H1 (cell line): Measurements from ENCODE around the gene ZNF423. TPM values are rescaled to one million over a fixed set of nuclear protein-coding genes. Genes with fewer than 3 reads are reported as not detected.

ENCODE experiments used
- CTCF ChIA-PET: fragments of 300-600 bp; sonication (Branson Sonifier 250); formaldehyde crosslinking; loops from one replicate; lab custom pipeline; 2021; ENCODE audit not compliant: partially characterized antibody; lab: Charles Lee
- POLR2A ChIA-PET: fragments of 300-600 bp; sonication (Branson Sonifier 250); formaldehyde crosslinking; loops from one replicate; lab custom pipeline; 2021; ENCODE audit warnings: inconsistent platforms; ENCODE audit not compliant: partially characterized antibody; lab: Charles Lee
- DNase-seq, 2 experiments: peaks; one replicate each; pipeline versions ENCODE4 v3.0.0 to v3.0.0-alpha.2; 2010 to 2022; ENCODE audit warnings: low spot score in 2 of 2, low read depth in 1 of 2, mixed read lengths in 1 of 2
- FAIRE-seq: peaks from 2 replicates; lab custom pipeline; 2011; peaks lifted over from hg19 to GRCh38; lab: Jason Lieb, UNC
- H2AFZ ChIP-seq: 2 replicates; pipeline ENCODE4 v1.8.1; 2012; ENCODE audit warnings: low read length, inconsistent platforms
- H2AK5ac ChIP-seq: 2 replicates; pipeline ENCODE4 v1.6.1; 2013; ENCODE audit warnings: low read depth, low read length
- H2BK120ac ChIP-seq: replicated peaks from 2 replicates; pipeline ENCODE3; 2013; ENCODE audit warnings: low read depth, low read length, inconsistent platforms
- H2BK12ac ChIP-seq: 2 replicates; pipeline ENCODE4 v1.6.1; 2013; ENCODE audit warnings: low read depth, low read length
- H2BK15ac ChIP-seq: 2 replicates; pipeline ENCODE4 v1.6.1; 2013; ENCODE audit warnings: low read length
- H2BK20ac ChIP-seq: 2 replicates; pipeline ENCODE4 v1.6.1; 2013; ENCODE audit warnings: low read length
- H2BK5ac ChIP-seq: 2 replicates; pipeline ENCODE4 v1.6.1; 2013; ENCODE audit warnings: low read depth, low read length
- H3K14ac ChIP-seq: 2 replicates; pipeline ENCODE4 v1.6.1; 2013; ENCODE audit warnings: inconsistent platforms; ENCODE audit not compliant: insufficient read length
- H3K18ac ChIP-seq: 2 replicates; pipeline ENCODE4 v1.6.1; 2013; ENCODE audit warnings: low read length; ENCODE audit errors: extremely low read depth
- H3K23ac ChIP-seq: 2 replicates; pipeline ENCODE4 v1.6.1; 2013; ENCODE audit warnings: inconsistent platforms; ENCODE audit not compliant: insufficient read length
- H3K23me2 ChIP-seq: 2 replicates; pipeline ENCODE4 v1.6.1; 2013; ENCODE audit warnings: low read depth, low read length
- H3K27ac ChIP-seq: 2 replicates; pipeline ENCODE4 v1.6.1; 2011; ENCODE audit warnings: low read depth, low read length, inconsistent platforms
- H3K27me3 ChIP-seq, 4 experiments: replicated peaks in 1 of 4; 1 replicate in 1 of 4; 2 replicates in 3 of 4; pipeline versions ENCODE4 v1.6.1 to v1.8.1; 2011 to 2013; ENCODE audit warnings: low read length in 3 of 4, mild to moderate bottlenecking in 3 of 4, inconsistent platforms in 2 of 4, mixed read lengths in 2 of 4, moderate library complexity in 1 of 4; ENCODE audit not compliant: control insufficient read depth in 3 of 4, insufficient read depth in 3 of 4; ENCODE audit errors: extremely low read depth in 1 of 4
- H3K36me3 ChIP-seq, 4 experiments: 2 replicates each; pipeline versions ENCODE4 v1.6.1 to v1.8.1; 2011 to 2013; ENCODE audit warnings: mild to moderate bottlenecking in 4 of 4, low read length in 3 of 4, moderate library complexity in 2 of 4, control low read depth in 1 of 4, inconsistent platforms in 1 of 4; ENCODE audit not compliant: insufficient read depth in 4 of 4, control insufficient read depth in 2 of 4
- H3K4ac ChIP-seq: replicated peaks from 2 replicates; pipeline ENCODE3; 2013; ENCODE audit warnings: low read length, low read depth, mixed read lengths, inconsistent platforms; ENCODE audit not compliant: insufficient read length
- H3K4me1 ChIP-seq, 4 experiments: replicated peaks in 1 of 4; 1 replicate in 1 of 4; 2 replicates in 3 of 4; pipeline versions ENCODE4 v1.6.1 to v1.8.1; 2011 to 2013; ENCODE audit warnings: low read length in 3 of 4, inconsistent platforms in 2 of 4, mixed read lengths in 1 of 4; ENCODE audit not compliant: insufficient read depth in 4 of 4, control insufficient read depth in 3 of 4
- H3K4me2 ChIP-seq, 2 experiments: 2 replicates each; pipeline versions ENCODE4 v1.6.1 to v1.8.1; 2011 to 2013; ENCODE audit warnings: low read depth in 2 of 2, low read length in 2 of 2, control low read depth in 1 of 2, inconsistent platforms in 1 of 2, mild to moderate bottlenecking in 1 of 2; ENCODE audit not compliant: insufficient read depth in 1 of 2
- H3K4me3 ChIP-seq, 4 experiments: fragments of 200-600, 300-600 bp in 1 of 4; sonication (generic), shearing (Covaris generic), sonication (Bioruptor Twin) in 1 of 4; 2 replicates each; pipeline versions ENCODE4 v1.5.1 to v1.8.1; 2011 to 2016; ENCODE audit warnings: low read length in 4 of 4, low read depth in 3 of 4, control low read depth in 2 of 4, inconsistent platforms in 2 of 4, mild to moderate bottlenecking in 2 of 4, mixed read lengths in 1 of 4, moderate library complexity in 1 of 4; ENCODE audit not compliant: insufficient read depth in 2 of 4; ENCODE audit errors: extremely low read depth in 1 of 4
- H3K56ac ChIP-seq: replicated peaks from 2 replicates; pipeline ENCODE3; 2013; ENCODE audit warnings: low read depth, mild to moderate bottlenecking, mixed read lengths, low read length, inconsistent platforms; ENCODE audit not compliant: insufficient read length
- H3K79me1 ChIP-seq: 2 replicates; pipeline ENCODE4 v1.6.1; 2013; ENCODE audit warnings: low read depth, low read length, control low read depth
- H3K79me2 ChIP-seq, 2 experiments: 2 replicates each; pipeline versions ENCODE4 v1.6.1 to v1.8.1; 2012 to 2013; ENCODE audit warnings: low read length in 2 of 2, mild to moderate bottlenecking in 2 of 2, inconsistent platforms in 1 of 2; ENCODE audit not compliant: insufficient read depth in 2 of 2, control insufficient read depth in 1 of 2
- H3K9ac ChIP-seq, 4 experiments: replicated peaks in 1 of 4; 1 replicate in 1 of 4; 2 replicates in 3 of 4; pipeline versions ENCODE4 v1.6.1 to v1.8.1; 2011 to 2013; ENCODE audit warnings: low read depth in 3 of 4, low read length in 3 of 4, control low read depth in 2 of 4, mild to moderate bottlenecking in 2 of 4, moderate library complexity in 2 of 4, inconsistent platforms in 1 of 4; ENCODE audit errors: extremely low read depth in 1 of 4
- H3K9me3 ChIP-seq, 2 experiments: 2 replicates each; pipeline versions ENCODE4 v1.6.1 to v1.8.1; 2012 to 2013; ENCODE audit warnings: mild to moderate bottlenecking in 2 of 2, moderate library complexity in 2 of 2, control low read depth in 1 of 2, inconsistent platforms in 1 of 2, low read depth in 1 of 2, low read length in 1 of 2, mixed read lengths in 1 of 2; ENCODE audit not compliant: insufficient read depth in 2 of 2
- H4K20me1 ChIP-seq, 2 experiments: replicated peaks in 1 of 2; 2 replicates each; pipeline versions ENCODE3 to v1.8.1; 2011 to 2013; ENCODE audit warnings: inconsistent platforms in 2 of 2, low read length in 2 of 2, mild to moderate bottlenecking in 1 of 2; ENCODE audit not compliant: insufficient read depth in 2 of 2, control insufficient read depth in 1 of 2
- H4K5ac ChIP-seq: 2 replicates; pipeline ENCODE4 v1.6.1; 2013; ENCODE audit warnings: low read length, low read depth, mixed read lengths, inconsistent platforms; ENCODE audit not compliant: insufficient read length
- H4K8ac ChIP-seq: 2 replicates; pipeline ENCODE4 v1.8.0; 2013; ENCODE audit warnings: mild to moderate bottlenecking, moderate library complexity, low read length, inconsistent platforms; ENCODE audit not compliant: insufficient read depth; ENCODE audit errors: extremely low read depth
- H4K91ac ChIP-seq: replicated peaks from 2 replicates; pipeline ENCODE3; 2013; ENCODE audit warnings: low read length, mixed read lengths, inconsistent platforms; ENCODE audit not compliant: insufficient read length
- CEBPB ChIP-seq: IDR thresholded peaks from 2 replicates; pipeline ENCODE4 v1.6.1; 2012; ENCODE audit warnings: low read depth, low read length
- KDM4A ChIP-seq: IDR thresholded peaks from one replicate; pipeline ENCODE4 v1.7.1; 2012; ENCODE audit warnings: low read depth, mild to moderate bottlenecking, moderate library complexity, low read length, inconsistent platforms; ENCODE audit not compliant: severe bottlenecking
- POU5F1 ChIP-seq: IDR thresholded peaks from 2 replicates; pipeline ENCODE4 v1.6.1; 2011; ENCODE audit warnings: low read depth, mild to moderate bottlenecking, low read length, moderate library complexity
- SRF ChIP-seq: IDR thresholded peaks from 2 replicates; pipeline ENCODE4 v1.6.1; 2011; ENCODE audit warnings: mild to moderate bottlenecking, low read depth, low read length, moderate library complexity
- TEAD4 ChIP-seq: IDR thresholded peaks from 2 replicates; pipeline ENCODE4 v1.6.1; 2012; ENCODE audit warnings: low read depth, low read length, inconsistent platforms, mixed read lengths
- WGBS, 2 experiments: shearing (Covaris generic) in 1 of 2; methylation state at CpG; one replicate each; pipeline versions ENCODE4 v1.1.6 to v1.1.7; 2013 to 2015; ENCODE audit warnings: low lambda C conversion rate in 2 of 2, mixed read lengths in 2 of 2, inconsistent platforms in 1 of 2, low coverage in 1 of 2, missing lambda C conversion rate in 1 of 2; ENCODE audit not compliant: insufficient replicate concordance in 2 of 2, insufficient coverage in 1 of 2, insufficient read length in 1 of 2; ENCODE audit errors: extremely low coverage in 1 of 2, missing lambda C conversion rate in 1 of 2; 5-methylcytosine and 5-hydroxymethylcytosine counted together
- polyA plus RNA-seq, 7 experiments: library from polyadenylated mRNA; depleted of rRNA in 3 of 7; stranded (reverse) in 5 of 7; unstranded in 2 of 7; fragments of >200 nt in 5 of 7; fragments of 200-250 nt in 2 of 7; gene quantifications; 1 replicate in 5 of 7; 2 replicates in 1 of 7; 4 replicates in 1 of 7; pipeline versions ENCODE4 v1.2.1 to v1.2.3, GENCODE V29; 2011 to 2013; ENCODE audit warnings: missing spikeins in 2 of 7, mixed read lengths in 2 of 7
- total RNA-seq: library from RNA; stranded (reverse); fragmentation: NEBNext Ultra II Directional; extraction: Animal tissue kit (Norgen Biotek cat#: 25700); gene quantifications from 2 replicates; pipeline ENCODE4 v1.2.1, GENCODE V29; 2021

Gene ZNF423
- total and polyA plus RNA-seq, 2 of the 8 experiments (the other 6 are each of a cell fraction or from before 2014, with no cell fraction given), result 38.2 to 52.3 TPM

DNA sequence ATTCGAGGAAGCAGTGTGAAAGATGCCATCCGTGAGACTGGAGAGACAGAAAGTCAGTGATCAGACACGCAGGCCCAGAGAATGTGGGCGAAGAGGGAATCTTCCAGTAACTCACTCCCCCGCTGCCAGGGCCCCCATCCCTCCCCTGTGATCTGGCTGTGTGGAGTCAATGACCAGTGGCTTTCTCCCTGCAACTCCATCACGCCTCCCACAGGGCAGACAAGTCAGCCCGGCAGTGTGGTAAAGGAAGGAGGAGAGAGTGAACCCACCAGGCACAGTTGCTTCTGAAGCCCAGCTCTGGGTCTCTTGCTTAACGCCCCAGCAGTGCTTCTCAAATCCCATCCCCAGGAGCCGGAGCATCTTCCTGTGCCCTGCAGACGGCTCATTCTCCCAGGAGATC lies 142.1 kb downstream of the ZNF423 start:
- H4K8ac ChIP-seq, result no peak overlapping the region
- 74% methylated on average over 9 of the region's 10 CpGs; no CpG with 5 or more reads in 1 of the 2 experiments for WGBS, 2 experiments
- no peak overlapping the region for H2AK5ac ChIP-seq
- no peak overlapping the region for H3K4me2 ChIP-seq
- no peak overlapping the region for H3K4ac ChIP-seq
- no peak overlapping the region for H3K56ac ChIP-seq
- no peak overlapping the region for H2BK12ac ChIP-seq
- H3K79me1 ChIP-seq, result peaks cover 19% of the 10 kb centered on the region
- no peak for FAIRE-seq
- no peaks in the 10 kb centered on the region for H3K9me3 ChIP-seq
- peaks cover 0 to 7% of the 10 kb centered on the region in 2 experiments; a peak in 1 of 4 replicates for H3K79me2 ChIP-seq
- no peak overlapping the region for H3K4me3 ChIP-seq
- DNase-seq, result no peak
- H3K23ac ChIP-seq, result no peak overlapping the region
- H2BK120ac ChIP-seq, result no peak overlapping the region
- ChIA-PET POLR2A (interaction anchor here (0.6 to 0.7 kb wide), 2 partner anchors 24 to 75 kb away, joined by 3 to 4 read pairs; no protein-coding TSS in a partner anchor), CTCF (interaction anchor here (0.7 to 2.0 kb wide), 3 partner anchors 11 to 120 kb away, joined by 3 to 4 read pairs (median 4); no protein-coding TSS in a partner anchor)
- H2AFZ ChIP-seq, result no peak overlapping the region
- no peaks in the 10 kb centered on the region for H3K36me3 ChIP-seq
- no peak overlapping the region for H2BK20ac ChIP-seq
- no peak overlapping the region for H3K14ac ChIP-seq
- H3K4me1 ChIP-seq, result peaks cover 0 to 19% (median 5%) of the 10 kb centered on the region in 4 experiments; a peak in 5 of 7 replicates
- no peak overlapping the region for H3K9ac ChIP-seq
- H3K18ac ChIP-seq, result no peak overlapping the region
- H2BK15ac ChIP-seq, result no peak overlapping the region
- H2BK5ac ChIP-seq, result no peak overlapping the region
- no peak overlapping the region for H4K91ac ChIP-seq
- no peaks in the 10 kb centered on the region for H3K23me2 ChIP-seq
- H4K5ac ChIP-seq, result no peak overlapping the region
- H4K20me1 ChIP-seq, result no peaks in the 10 kb centered on the region
- H3K27me3 ChIP-seq, result no peaks in the 10 kb centered on the region
- H3K27ac ChIP-seq, result no peak overlapping the region
- TF ChIP-seq POU5F1, result no peak
- no peak for TF ChIP-seq KDM4A
- no peak for TF ChIP-seq CEBPB
- TF ChIP-seq TEAD4, result no peak
- no peak for TF ChIP-seq SRF
